OCI-LY7 (cell line): ENCODE data around the gene DIAPH3. TPM values are rescaled to one million over a fixed set of nuclear protein-coding genes. Genes with fewer than 3 reads are reported as not detected.

Experiments
- BruUV-seq: library from RNA; stranded (reverse); fragments of 400-500 nt; replicated peaks from 2 replicates; lab custom pipeline; 2021; lab: Mats Ljungman, UMichigan
- CTCF ChIA-PET: fragments of 300-600 bp; sonication (Branson Sonifier 250); formaldehyde crosslinking; loops from one replicate; lab custom pipeline; 2022; ENCODE audit warnings: antibody characterized with exemption; ENCODE audit not compliant: unreplicated experiment; lab: Charles Lee
- POLR2A ChIA-PET: fragments of 300-600 bp; sonication (Branson Sonifier 250); formaldehyde crosslinking; loops from one replicate; lab custom pipeline; 2022; ENCODE audit warnings: antibody characterized with exemption; lab: Charles Lee
- DNase-seq: peaks from one replicate; pipeline ENCODE4 v3.0.0-alpha.2; 2015; ENCODE audit warnings: low spot score
- H2AFZ ChIP-seq: fragments of 200-600 bp; sonication (generic), shearing (Covaris generic); 2 replicates; pipeline ENCODE4 v1.6.1; 2014; ENCODE audit warnings: mild to moderate bottlenecking, antibody characterized with exemption, low read length, moderate library complexity
- H3K27ac ChIP-seq: fragments of 200-600 bp; sonication (generic); 2 replicates; pipeline ENCODE4 v1.5.1; 2014; ENCODE audit warnings: mixed run types, low read depth, mild to moderate bottlenecking, moderate library complexity, low read length, inconsistent platforms; ENCODE audit not compliant: poor library complexity, severe bottlenecking
- H3K36me3 ChIP-seq: fragments of 200-600 bp; sonication (generic); 2 replicates; pipeline ENCODE4 v1.6.1; 2014; ENCODE audit warnings: mild to moderate bottlenecking, antibody characterized with exemption, low read length, moderate library complexity, mixed read lengths; ENCODE audit not compliant: insufficient read depth
- H3K4me1 ChIP-seq: fragments of 200-600 bp; sonication (generic); 2 replicates; pipeline ENCODE4 v1.5.1; 2014; ENCODE audit warnings: mild to moderate bottlenecking, low read length; ENCODE audit not compliant: insufficient read depth, poor library complexity, severe bottlenecking
- H3K4me2 ChIP-seq: fragments of 200-600 bp; sonication (generic); 2 replicates; pipeline ENCODE4 v1.6.1; 2014; ENCODE audit warnings: mild to moderate bottlenecking, low read length
- H3K4me3 ChIP-seq: fragments of 200-600 bp; sonication (generic); 2 replicates; pipeline ENCODE4 v1.5.1; 2014; ENCODE audit warnings: mild to moderate bottlenecking, low read depth, low read length; ENCODE audit not compliant: poor library complexity, severe bottlenecking
- H3K79me2 ChIP-seq: fragments of 200-600 bp; sonication (generic); 2 replicates; pipeline ENCODE4 v1.6.1; 2016; ENCODE audit warnings: low read depth, mild to moderate bottlenecking, low read length, moderate library complexity, mixed read lengths; ENCODE audit not compliant: insufficient read depth
- H3K9me2 ChIP-seq: fragments of 200-600 bp; sonication (generic); 2 replicates; pipeline ENCODE4 v1.6.1; 2016; ENCODE audit warnings: mild to moderate bottlenecking, low read length, mixed read lengths; ENCODE audit not compliant: insufficient read depth
- H3K9me3 ChIP-seq: fragments of 200-600 bp; sonication (generic); 2 replicates; pipeline ENCODE4 v1.6.1; 2014; ENCODE audit warnings: mild to moderate bottlenecking, mixed run types, low read length, mixed read lengths
- H4K20me1 ChIP-seq: fragments of 200-600 bp; sonication (generic); 2 replicates; pipeline ENCODE4 v1.6.1; 2014; ENCODE audit warnings: mild to moderate bottlenecking, antibody characterized with exemption, low read length, moderate library complexity, mixed read lengths; ENCODE audit not compliant: insufficient read depth
- EZH2phosphoT487 ChIP-seq: fragments of 200-600 bp; sonication (generic); IDR thresholded peaks from 2 replicates; pipeline ENCODE4 v1.6.1; 2018; ENCODE audit warnings: low read depth, borderline replicate concordance, mild to moderate bottlenecking, mixed run types, antibody characterized with exemption, low read length, moderate library complexity, mixed read lengths
- intact Hi-C: fragments of 100-400 bp; cut with micrococcal nuclease; formaldehyde crosslinking; loops from one replicate; pipeline ENCODE4 v1.10.0; 2022; ENCODE audit not compliant: unreplicated experiment
- total RNA-seq, 2 experiments: library from RNA; depleted of rRNA in 1 of 2; stranded (reverse); fragments of >200 nt in 1 of 2; shearing (Covaris generic) in 1 of 2; gene quantifications; 2 replicates each; pipeline ENCODE4 v1.2.3, GENCODE V29; 2014 to 2022
- TF ChIP-seq, protein P1 (sequence below): fragments of 200-600 bp; sonication (generic); conservative IDR thresholded peaks from 2 replicates; pipeline ENCODE4 v1.5.1; 2014; ENCODE audit warnings: mild to moderate bottlenecking, antibody characterized with exemption, low read length, moderate library complexity, mixed read lengths

Gene DIAPH3
- total RNA-seq, 2 experiments from 2014 or later: 33.5 to 37.2 TPM

DNA sequence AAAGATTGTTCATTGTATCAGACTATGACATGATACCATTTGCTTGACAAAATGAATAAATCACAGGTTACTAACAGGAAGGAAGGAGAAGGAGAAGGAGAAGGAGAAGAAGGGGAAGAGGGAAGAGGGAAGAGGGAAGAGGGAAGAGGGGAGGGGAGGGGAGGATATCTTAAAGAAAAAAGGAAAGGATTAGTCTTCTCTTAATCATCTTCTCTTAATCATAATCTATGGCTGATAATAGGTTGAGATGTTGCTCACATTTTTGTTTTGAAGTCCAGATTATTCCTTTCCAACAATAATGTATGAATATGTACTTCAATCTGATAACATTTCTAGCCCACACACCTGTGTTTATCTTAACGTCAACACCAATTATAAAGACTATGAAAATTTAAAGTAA lies 25.1 kb downstream of the DIAPH3 start:
- H4K20me1 ChIP-seq: peaks cover 10% of the 10 kb centered on the region; the same call in 1 of the 2 replicates
- POLR2A ChIA-PET: interaction anchor here (0.8 to 1.7 kb wide), 2 partner anchors 13 to 124 kb away, joined by 3 to 5 read pairs; no protein-coding TSS in a partner anchor
- H3K4me2 ChIP-seq: no peak overlapping the region
- H3K4me3 ChIP-seq: no peak overlapping the region
- peaks cover 7% of the 10 kb centered on the region; the same call in 1 of the 2 replicates for H3K36me3 ChIP-seq
- no peak for TF ChIP-seq EZH2phosphoT487
- TF ChIP-seq, protein P1, sequence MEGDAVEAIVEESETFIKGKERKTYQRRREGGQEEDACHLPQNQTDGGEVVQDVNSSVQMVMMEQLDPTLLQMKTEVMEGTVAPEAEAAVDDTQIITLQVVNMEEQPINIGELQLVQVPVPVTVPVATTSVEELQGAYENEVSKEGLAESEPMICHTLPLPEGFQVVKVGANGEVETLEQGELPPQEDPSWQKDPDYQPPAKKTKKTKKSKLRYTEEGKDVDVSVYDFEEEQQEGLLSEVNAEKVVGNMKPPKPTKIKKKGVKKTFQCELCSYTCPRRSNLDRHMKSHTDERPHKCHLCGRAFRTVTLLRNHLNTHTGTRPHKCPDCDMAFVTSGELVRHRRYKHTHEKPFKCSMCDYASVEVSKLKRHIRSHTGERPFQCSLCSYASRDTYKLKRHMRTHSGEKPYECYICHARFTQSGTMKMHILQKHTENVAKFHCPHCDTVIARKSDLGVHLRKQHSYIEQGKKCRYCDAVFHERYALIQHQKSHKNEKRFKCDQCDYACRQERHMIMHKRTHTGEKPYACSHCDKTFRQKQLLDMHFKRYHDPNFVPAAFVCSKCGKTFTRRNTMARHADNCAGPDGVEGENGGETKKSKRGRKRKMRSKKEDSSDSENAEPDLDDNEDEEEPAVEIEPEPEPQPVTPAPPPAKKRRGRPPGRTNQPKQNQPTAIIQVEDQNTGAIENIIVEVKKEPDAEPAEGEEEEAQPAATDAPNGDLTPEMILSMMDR: no peak
- no peaks in the 10 kb centered on the region for H3K9me2 ChIP-seq
- no peak for DNase-seq
- CTCF ChIA-PET: no interaction called here
- H2AFZ ChIP-seq: no peak overlapping the region
- H3K27ac ChIP-seq: no peak overlapping the region
- no peaks in the 10 kb centered on the region for H3K9me3 ChIP-seq
- BruUV-seq: no TSS peak
- intact Hi-C loops: no loop called here
- peaks cover 51% of the 10 kb centered on the region for H3K79me2 ChIP-seq
- no peaks in the 10 kb centered on the region for H3K4me1 ChIP-seq

DNA sequence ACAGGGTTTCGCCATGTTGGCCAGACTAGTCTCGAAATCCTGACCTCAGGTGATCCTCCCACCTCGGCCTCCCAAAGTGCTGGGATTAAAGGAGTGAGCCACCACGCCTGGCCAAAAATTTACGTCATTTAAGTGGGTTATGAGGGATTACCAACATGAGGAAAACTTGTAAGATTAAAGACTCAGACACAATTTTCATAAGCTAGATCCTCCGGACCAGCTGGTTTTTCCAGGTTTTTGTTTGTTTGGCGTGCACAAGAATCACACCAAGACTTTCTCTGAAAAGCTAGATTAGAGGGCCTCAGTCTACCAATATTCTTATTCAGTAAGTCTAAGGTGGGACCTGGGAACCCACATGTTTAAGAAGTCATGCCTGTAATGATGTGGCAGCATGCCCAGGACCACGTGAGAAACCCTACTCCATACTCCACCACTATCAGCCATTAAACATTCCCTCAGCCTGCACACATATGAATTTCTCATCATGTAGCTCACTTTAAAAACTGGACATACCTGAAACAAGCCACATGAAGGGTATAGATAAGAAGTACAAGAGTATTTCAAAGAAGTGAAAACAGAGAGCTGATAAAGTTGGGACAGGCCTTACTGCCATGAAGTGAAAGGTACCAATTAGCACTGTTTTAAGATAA lies 25.7 kb downstream of the DIAPH3 start:
- Histone ChIP-seq H3K79me2 (peaks cover 48% of the 10 kb centered on the region), H2AFZ (no peak overlapping the region), H3K9me3 (no peaks in the 10 kb centered on the region), H3K4me2 (no peak overlapping the region), H3K4me1 (no peaks in the 10 kb centered on the region), H3K9me2 (no peaks in the 10 kb centered on the region), H3K4me3 (no peak overlapping the region), H4K20me1 (peaks cover 10% of the 10 kb centered on the region; the same call in 1 of the 2 replicates), H3K27ac (no peak overlapping the region), H3K36me3 (peaks cover 11% of the 10 kb centered on the region; the same call in 1 of the 2 replicates)
- BruUV-seq: no TSS peak
- DNase-seq: no peak
- no peak for TF ChIP-seq EZH2phosphoT487
- TF ChIP-seq, protein P1: no peak
- ChIA-PET CTCF (no interaction called here), POLR2A (interaction anchor here (0.7 to 1.7 kb wide), 3 partner anchors 12 to 123 kb away, joined by 3 to 5 read pairs (median 3); no protein-coding TSS in a partner anchor)
- intact Hi-C loops: no loop called here

DNA sequence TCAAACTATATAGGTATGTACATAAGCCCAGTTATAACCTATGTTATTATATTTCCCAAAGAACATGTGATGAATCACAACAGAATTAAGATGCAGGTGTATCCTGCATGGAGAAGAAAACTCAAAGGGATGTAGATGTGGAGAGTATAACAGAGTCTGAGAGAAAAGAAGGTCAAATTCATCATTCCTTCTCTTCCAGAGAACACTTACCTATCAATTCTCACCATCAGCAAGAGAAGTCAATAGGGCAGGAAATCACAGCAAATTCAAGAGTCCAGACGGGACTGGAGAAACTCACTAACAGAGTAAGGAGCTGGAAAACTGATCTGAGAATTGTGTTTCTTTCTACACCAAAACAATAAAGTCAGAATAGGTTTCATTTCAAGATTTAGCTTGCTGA lies 28.4 kb downstream of the DIAPH3 start:
- Histone ChIP-seq H3K36me3 (peaks cover 29% of the 10 kb centered on the region; the same call in 1 of the 2 replicates), H2AFZ (no peak overlapping the region), H3K9me2 (no peaks in the 10 kb centered on the region), H3K4me3 (no peak overlapping the region), H3K27ac (no peak overlapping the region), H4K20me1 (peaks cover 10% of the 10 kb centered on the region; the same call in 1 of the 2 replicates), H3K4me1 (no peaks in the 10 kb centered on the region), H3K79me2 (peaks cover 26% of the 10 kb centered on the region), H3K9me3 (no peaks in the 10 kb centered on the region), H3K4me2 (no peak overlapping the region)
- CTCF ChIA-PET: no interaction called here
- no TSS peak for BruUV-seq
- DNase-seq: no peak
- TF ChIP-seq, protein P1: no peak
- no peak for TF ChIP-seq EZH2phosphoT487
- POLR2A ChIA-PET: interaction anchor here (0.6 to 1.2 kb wide), 2 partner anchors 29 to 382 kb away, joined by 3 read pairs; no protein-coding TSS in a partner anchor
- intact Hi-C loops: no loop called here
